HepG2 (cell line): ENCODE results near the gene VAT1L. TPM values are rescaled to one million over a fixed set of nuclear protein-coding genes. Genes with fewer than 3 reads are reported as not detected.

ENCODE experiments used
- ATAC-seq: fragments of 200-7000 bp; cut with Tn5 transposase; 3 replicates; pipeline ENCODE4 v1.9.1; 2020; ENCODE audit warnings: mild to moderate bottlenecking, moderate library complexity
- BruUV-seq: library from RNA; stranded (reverse); fragments of 400-500 nt; replicated peaks from 2 replicates; lab custom pipeline; 2021; lab: Mats Ljungman, UMichigan
- CTCF ChIA-PET: fragments of 300-600 bp; formaldehyde crosslinking; extraction: SDS; loops from one replicate; lab custom pipeline; 2021; ENCODE audit warnings: low total read pairs, inconsistent platforms, low intra/inter-chr PET ratio; lab: Yijun Ruan, JAX
- POLR2A ChIA-PET: fragments of 350-600 bp; sonication (Branson Sonifier 250); formaldehyde crosslinking; loops from one replicate; lab custom pipeline; 2020; ENCODE audit warnings: antibody characterized with exemption, inconsistent platforms; lab: Yijun Ruan, JAX
- DNase-seq: peaks from one replicate; pipeline ENCODE4 v3.0.0-alpha.2; 2015; ENCODE audit warnings: low spot score
- FAIRE-seq: peaks from 3 replicates; lab custom pipeline; 2011; peaks lifted over from hg19 to GRCh38; lab: Jason Lieb, UNC
- H2AFZ ChIP-seq: one replicate; pipeline ENCODE4 v1.6.1; 2011; ENCODE audit warnings: low read length, inconsistent platforms
- H3K27ac ChIP-seq: fragments of 300-600 bp; 3 replicates; pipeline ENCODE4 v1.8.0; 2011; ENCODE audit warnings: mixed run types, mild to moderate bottlenecking, mixed read lengths, low read length, inconsistent platforms; ENCODE audit not compliant: insufficient read depth; ENCODE audit errors: extremely low read length
- H3K27me3 ChIP-seq, 2 experiments: fragments of 200-600 bp in 1 of 2; 2 replicates in 1 of 2; 3 replicates in 1 of 2; pipeline versions ENCODE4 v1.6.0 to v1.8.0; 2011; ENCODE audit warnings: low read length in 2 of 2, mild to moderate bottlenecking in 2 of 2, moderate library complexity in 2 of 2, inconsistent platforms in 1 of 2; ENCODE audit not compliant: insufficient read depth in 2 of 2, control insufficient read depth in 1 of 2
- H3K36me3 ChIP-seq, 2 experiments: fragments of 200-600 bp in 1 of 2; replicated peaks in 1 of 2; 2 replicates in 1 of 2; 3 replicates in 1 of 2; pipeline versions ENCODE4 v1.5.1 to v1.8.0; 2011; ENCODE audit warnings: low read length in 2 of 2, inconsistent platforms in 1 of 2; ENCODE audit not compliant: insufficient read depth in 2 of 2, control insufficient read depth in 1 of 2
- H3K4me1 ChIP-seq: 2 replicates; pipeline ENCODE4 v1.5.1; 2012; ENCODE audit warnings: low read length, inconsistent platforms; ENCODE audit not compliant: insufficient read depth
- H3K4me2 ChIP-seq: 2 replicates; pipeline ENCODE4 v1.6.0; 2011; ENCODE audit warnings: low read depth, low read length, inconsistent platforms
- H3K4me3 ChIP-seq, 3 experiments: fragments of 200-600 bp in 1 of 3; sonication (generic), shearing (Covaris generic) in 1 of 3; replicated peaks in 1 of 3; 2 replicates each; pipeline ENCODE4 v1.5.1; 2011 to 2016; ENCODE audit warnings: low read length in 3 of 3, inconsistent platforms in 2 of 3, low read depth in 2 of 3, mild to moderate bottlenecking in 2 of 3, control low read depth in 1 of 3, mixed read lengths in 1 of 3; ENCODE audit not compliant: insufficient read depth in 1 of 3
- H3K79me2 ChIP-seq: one replicate; pipeline ENCODE4 v1.6.1; 2011; ENCODE audit warnings: low read length, inconsistent platforms; ENCODE audit not compliant: insufficient read depth
- H3K9ac ChIP-seq: 2 replicates; pipeline ENCODE4 v1.6.0; 2011; ENCODE audit warnings: mild to moderate bottlenecking, low read depth, low read length, inconsistent platforms; ENCODE audit not compliant: insufficient read depth
- H3K9me3 ChIP-seq: 2 replicates; pipeline ENCODE4 v1.5.1; 2012; ENCODE audit warnings: mild to moderate bottlenecking, low read length
- H4K20me1 ChIP-seq: 2 replicates; pipeline ENCODE4 v1.6.0; 2011; ENCODE audit warnings: inconsistent platforms, mild to moderate bottlenecking, low read length, moderate library complexity; ENCODE audit not compliant: insufficient read depth
- EP300 ChIP-seq, 3 experiments: sonication (generic) in 1 of 3; formaldehyde crosslinking in 1 of 3; IDR thresholded peaks; 2 replicates each; pipeline versions ENCODE4 v1.5.1 to v1.6.1; 2011 to 2020; ENCODE audit warnings: low read depth in 2 of 3, low read length in 2 of 3, borderline replicate concordance in 1 of 3, improper control_type of control experiment in 1 of 3, mild to moderate bottlenecking in 1 of 3, missing genetic modification reagents in 1 of 3, moderate library complexity in 1 of 3
- IRF2 ChIP-seq: IDR thresholded peaks from 2 replicates; pipeline ENCODE4 v1.6.1; 2018; ENCODE audit warnings: missing genetic modification reagents, missing compliant biosample characterization
- KMT2B ChIP-seq: IDR thresholded peaks from 2 replicates; pipeline ENCODE4 v1.6.1; 2016; ENCODE audit warnings: missing genetic modification reagents, missing compliant biosample characterization
- NFE2L2 ChIP-seq: fragments of 150-350 bp; IDR thresholded peaks from 2 replicates; pipeline ENCODE4 v1.6.1; 2014; ENCODE audit warnings: low read length
- NFIC ChIP-seq: IDR thresholded peaks from 2 replicates; pipeline ENCODE4 v1.6.1; 2012; ENCODE audit warnings: mild to moderate bottlenecking, low read length, inconsistent platforms
- PTBP1 ChIP-seq: fragments of 200-400 bp; formaldehyde crosslinking; IDR thresholded peaks from 2 replicates; pipeline ENCODE4 v1.6.1; 2018; ENCODE audit warnings: low read length, low read depth; ENCODE audit not compliant: poor library complexity, severe bottlenecking
- SOX13 ChIP-seq, 3 experiments: fragments of 450-650 bp in 1 of 3; sonication (generic) in 1 of 3; formaldehyde crosslinking in 1 of 3; IDR thresholded peaks in 2 of 3; conservative IDR thresholded peaks in 1 of 3; 2 replicates each; pipeline versions ENCODE4 v1.5.0 to v1.6.1; 2016 to 2020; ENCODE audit warnings: antibody characterized with exemption in 1 of 3, mild to moderate bottlenecking in 1 of 3, missing compliant biosample characterization in 1 of 3, missing genetic modification reagents in 1 of 3, moderate library complexity in 1 of 3
- ZFP36L1 ChIP-seq: sonication (generic); formaldehyde crosslinking; IDR thresholded peaks from 2 replicates; pipeline ENCODE4 v1.8.0; 2022; ENCODE audit warnings: mild to moderate bottlenecking, missing genetic modification reagents, moderate library complexity
- ZFP91 ChIP-seq: sonication (generic); formaldehyde crosslinking; IDR thresholded peaks from 2 replicates; pipeline ENCODE4 v1.9.0; 2022; ENCODE audit warnings: missing genetic modification reagents, mild to moderate bottlenecking, borderline replicate concordance
- whole genome bisulfite sequencing: methylation state at CpG from one replicate; pipeline ENCODE4 v1.1.6; 2017; ENCODE audit warnings: low lambda C conversion rate; 5-methylcytosine and 5-hydroxymethylcytosine counted together
- in situ Hi-C: cut with HindIII; loops from 2 replicates; pipeline ENCODE4 v1.10.0; 2017; ENCODE audit warnings: low pct_unique_long_range_greater_than_20kb; ENCODE audit not compliant: extremely low pct_ligation_motif_present
- intact Hi-C: fragments of 100-400 bp; cut with micrococcal nuclease; formaldehyde crosslinking; loops from one replicate; pipeline ENCODE4 v1.10.0; 2022; ENCODE audit not compliant: unreplicated experiment
- polyA plus RNA-seq, 8 experiments: library from polyadenylated mRNA; depleted of rRNA in 3 of 8; stranded (reverse) in 7 of 8; unstranded in 1 of 8; fragments of >200 nt; fragmentation: Illumina TruSeq in 4 of 8; extraction: Trizol in 4 of 8; gene quantifications; 2 replicates each; pipeline versions ENCODE4 v1.2.1 to v1.2.3, GENCODE V29; 2011 to 2016; ENCODE audit warnings: low read depth in 4 of 8, missing spikeins in 1 of 8, mixed read lengths in 1 of 8; ENCODE audit not compliant: insufficient read depth in 1 of 8
- total RNA-seq, 5 experiments: library from RNA; depleted of rRNA; stranded (reverse); fragments of >200 nt; fragmentation: Illumina TruSeq; extraction: Trizol; gene quantifications; 2 replicates each; pipeline ENCODE4 v1.2.3, GENCODE V29; 2016; ENCODE audit warnings: low read depth in 1 of 5
- TF ChIP-seq, protein P1 (sequence below): sonication (generic); formaldehyde crosslinking; IDR thresholded peaks from 2 replicates; pipeline ENCODE4 v1.4.0; 2020; ENCODE audit warnings: missing genetic modification reagents, borderline replicate concordance

The VAT1L gene
- total and polyA plus RNA-seq, 2 of the 13 experiments (the other 11 are each of a cell fraction or from before 2014, with no cell fraction given) = not detected

DNA sequence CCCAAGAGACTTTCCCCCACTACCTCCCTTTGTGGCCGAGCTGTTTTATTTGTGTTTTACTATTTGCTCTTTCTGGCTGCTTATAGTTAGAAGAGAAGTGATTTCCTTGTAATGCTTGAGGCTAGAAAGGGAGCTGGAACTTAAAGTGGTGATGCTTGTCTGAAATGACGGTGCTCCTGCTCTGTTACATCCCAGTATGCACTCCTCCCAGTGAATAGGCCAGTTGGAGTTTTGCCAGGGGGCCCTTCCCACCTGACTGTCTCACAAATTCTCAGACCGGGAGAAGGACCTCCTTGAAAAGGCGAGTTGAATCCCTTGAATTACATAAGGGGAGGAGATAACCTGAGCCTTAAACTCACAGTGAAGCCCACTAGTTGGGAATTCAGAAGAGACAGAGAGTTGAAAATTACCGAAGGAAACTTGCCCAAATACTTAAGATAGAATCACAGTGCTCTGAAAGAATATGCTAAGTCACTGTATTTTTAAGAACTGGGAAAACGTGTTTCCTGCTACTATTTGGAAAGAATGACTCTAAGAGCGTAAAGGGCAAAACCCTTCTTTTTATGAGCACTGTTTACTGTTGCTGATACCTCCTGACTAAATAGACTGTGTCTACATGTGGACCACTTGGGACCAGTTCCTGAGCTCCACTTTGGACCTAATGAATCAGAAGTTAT, 149.2 kb downstream of the VAT1L start:
- no peaks in the 10 kb centered on the region for H3K9me3 ChIP-seq
- no peaks in the 10 kb centered on the region for H3K36me3 ChIP-seq
- no peak overlapping the region for H3K4me3 ChIP-seq
- no peak for DNase-seq
- TF ChIP-seq NFE2L2 (peak; percentile 60), NFIC (no peak), ZFP91 (no peak)
- TF ChIP-seq, protein P1, sequence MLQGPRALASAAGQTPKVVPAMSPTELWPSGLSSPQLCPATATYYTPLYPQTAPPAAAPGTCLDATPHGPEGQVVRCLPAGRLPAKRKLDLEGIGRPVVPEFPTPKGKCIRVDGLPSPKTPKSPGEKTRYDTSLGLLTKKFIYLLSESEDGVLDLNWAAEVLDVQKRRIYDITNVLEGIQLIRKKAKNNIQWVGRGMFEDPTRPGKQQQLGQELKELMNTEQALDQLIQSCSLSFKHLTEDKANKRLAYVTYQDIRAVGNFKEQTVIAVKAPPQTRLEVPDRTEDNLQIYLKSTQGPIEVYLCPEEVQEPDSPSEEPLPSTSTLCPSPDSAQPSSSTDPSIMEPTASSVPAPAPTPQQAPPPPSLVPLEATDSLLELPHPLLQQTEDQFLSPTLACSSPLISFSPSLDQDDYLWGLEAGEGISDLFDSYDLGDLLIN (CRISPR knock-in tag) = no peak
- no peak for FAIRE-seq
- ChIA-PET POLR2A (no interaction called here), CTCF (no interaction called here)
- in situ Hi-C loops = no loop called here
- intact Hi-C loops = no loop called here
- ATAC-seq = no peak
- no peaks in the 10 kb centered on the region for H3K4me1 ChIP-seq
- H2AFZ ChIP-seq = no peak overlapping the region
- no peak overlapping the region for H3K27ac ChIP-seq
- H3K9ac ChIP-seq = no peak overlapping the region
- H3K79me2 ChIP-seq = no peaks in the 10 kb centered on the region
- no peaks in the 10 kb centered on the region for H4K20me1 ChIP-seq
- H3K27me3 ChIP-seq = peaks cover 0 to 31% of the 10 kb centered on the region in 2 experiments; a peak in 2 of 5 replicates
- no TSS peak for BruUV-seq
- H3K4me2 ChIP-seq = no peak overlapping the region
- WGBS = 15% methylated on average over 7 of the region's 7 CpGs

- ChIA-PET POLR2A (no interaction called here), CTCF (no interaction called here)
- DNase-seq (no peak), FAIRE-seq (no peak), ATAC-seq (no peak)
- no peak overlapping the region for H3K4me2 ChIP-seq
- no peaks in the 10 kb centered on the region for H3K4me1 ChIP-seq
- H3K27ac ChIP-seq = no peak overlapping the region
- WGBS = 0% methylated on average over 5 of the region's 5 CpGs
- H4K20me1 ChIP-seq = no peaks in the 10 kb centered on the region
- H3K79me2 ChIP-seq = no peaks in the 10 kb centered on the region
- no peak overlapping the region for H3K4me3 ChIP-seq
- in situ Hi-C loops = no loop called here
- H2AFZ ChIP-seq = no peak overlapping the region
- BruUV-seq = no TSS peak
- peaks cover 2 to 25% of the 10 kb centered on the region in 2 experiments; a peak in 2 of 5 replicates for H3K27me3 ChIP-seq
- intact Hi-C loops = no loop called here
- no peaks in the 10 kb centered on the region for H3K36me3 ChIP-seq
- H3K9ac ChIP-seq = no peak overlapping the region
- H3K9me3 ChIP-seq = no peaks in the 10 kb centered on the region
- TF ChIP-seq SOX13 (IDR thresholded peaks at IDR 0.05) (no peak), SOX13 (CRISPR knock-in tag; conservative IDR thresholded peaks at IDR 0.05 in 1 of 2, IDR thresholded peaks at IDR 0.05 in 1 of 2) (no peak), IRF2 (CRISPR knock-in tag) (no peak), KMT2B (CRISPR knock-in tag) (no peak), PTBP1 (no peak), EP300 (IDR thresholded peaks at IDR 0.05; ENCODE audit: low read depth in 2 of 2, low read length in 2 of 2) (no peak), EP300 (CRISPR knock-in tag; IDR thresholded peaks at IDR 0.05; ENCODE audit: borderline replicate concordance) (no peak), ZFP36L1 (CRISPR knock-in tag) (no peak)
These were observed 150.5 kb downstream of the VAT1L start for GRCh38 chr16:77938913-77939312.
